Esophagus squamous epithelium (tissue), 4 donors: Measurements from ENCODE around the gene DYNLT4.

Experiments used
- CTCF ChIP-seq, 6 experiments: fragments of 450-650 bp in 4 of 6; fragments of 200-600 bp in 2 of 6; sonication (generic) in 2 of 6; IDR thresholded peaks; one replicate each; pipeline ENCODE4 v1.5.1; 2016 to 2019; ENCODE audit warnings: antibody characterized with exemption in 6 of 6, mild to moderate bottlenecking in 4 of 6, moderate library complexity in 4 of 6
- POLR2A ChIP-seq, 4 donors: fragments of 450-650 bp; IDR thresholded peaks; one replicate each; pipeline ENCODE4 v1.6.1; 2017; ENCODE audit warnings: antibody characterized with exemption in 4 of 4, mild to moderate bottlenecking in 4 of 4, moderate library complexity in 3 of 4

DNA sequence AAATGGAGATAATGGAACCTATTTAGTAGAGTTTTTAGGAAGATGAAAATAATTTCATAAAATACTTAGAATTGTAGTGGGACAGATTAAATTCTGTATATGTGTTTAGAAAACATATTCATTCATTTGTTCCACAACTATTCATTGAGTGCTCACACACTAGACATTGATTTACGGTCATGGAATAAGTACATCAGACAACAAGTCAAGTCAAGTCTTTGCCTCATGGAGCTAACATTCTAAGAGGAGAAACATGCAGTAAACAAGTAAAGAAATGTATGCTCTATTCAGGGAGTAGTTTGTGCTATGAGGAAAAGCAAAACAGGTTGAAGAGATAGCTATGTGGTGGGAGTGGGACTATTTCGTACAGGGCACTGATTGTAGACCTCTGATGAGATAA is 10.2 kb upstream of the DYNLT4 start:
- TF ChIP-seq CTCF (IDR thresholded peaks at IDR 0.05) (no peak), POLR2A (IDR thresholded peaks at IDR 0.05) (no peak)
